Retinal pigment epithelial cell (primary cell): ENCODE data around the gene SMCHD1.
"Not testable (repeated sequence)": the region's sequence is repeated elsewhere in the genome, so short reads cannot be mapped to it uniquely, and the experiment has no call there.

Source experiments
- DNase-seq: peaks from one replicate; pipeline ENCODE4 v3.0.0-alpha.2; 2010; ENCODE audit warnings: low read depth
- H3K4me3 ChIP-seq: 2 replicates; pipeline ENCODE4 v1.5.1; 2011; ENCODE audit warnings: mild to moderate bottlenecking, low read length, control low read depth, moderate library complexity
- CTCF ChIP-seq: conservative IDR thresholded peaks from 2 replicates; pipeline ENCODE4 v1.5.1; 2011; ENCODE audit warnings: low read depth, low read length, control low read depth, inconsistent platforms

The SMCHD1 gene

GRCh38 chr18:2715990-2716389, 60.5 kb downstream of the SMCHD1 start:
- no peak overlapping the region for H3K4me3 ChIP-seq
- no peak for DNase-seq
- no peak for TF ChIP-seq CTCF

GRCh38 chr18:2716394-2717326, 61.1 kb downstream of the SMCHD1 start:
- no peak for TF ChIP-seq CTCF
- no peak overlapping the region for H3K4me3 ChIP-seq
- no peak for DNase-seq

- TF ChIP-seq CTCF = no peak
- H3K4me3 ChIP-seq = no peak overlapping the region
- no peak for DNase-seq
Observed at GRCh38 chr18:2717407-2717806, 61.9 kb downstream of the SMCHD1 start.

- TF ChIP-seq CTCF = no peak
- DNase-seq = no peak
- H3K4me3 ChIP-seq = no peak overlapping the region
Observed at GRCh38 chr18:2719040-2719439, 63.5 kb downstream of the SMCHD1 start.

GRCh38 chr18:2723207-2723606, 67.7 kb downstream of the SMCHD1 start:
- no peak for TF ChIP-seq CTCF
- no peak overlapping the region for H3K4me3 ChIP-seq
- DNase-seq = no peak

- no peak overlapping the region for H3K4me3 ChIP-seq
- no peak for TF ChIP-seq CTCF
- DNase-seq = no peak
Observed at GRCh38 chr18:2729757-2730156, 74.2 kb downstream of the SMCHD1 start.

- H3K4me3 ChIP-seq = no peak overlapping the region
- no peak for TF ChIP-seq CTCF
Observed at GRCh38 chr18:2736823-2737222, 81.3 kb downstream of the SMCHD1 start.

GRCh38 chr18:2740082-2740481, 84.6 kb downstream of the SMCHD1 start:
- DNase-seq, H3K4me3 ChIP-seq: not testable (repeated sequence)

More at GRCh38 chr18:2736823-2737222, 81.3 kb downstream of the SMCHD1 start:
- no peak for DNase-seq
